Right lobe of liver (tissue), 6 donors: ENCODE measurements around the gene INPP5A. TPM values are rescaled to one million over a fixed set of nuclear protein-coding genes. Genes with fewer than 3 reads are reported as not detected.
A peak's percentile ranks its signal among the peaks of the same experiment; 100 is the strongest.

Experiments
- ATAC-seq, 4 donors: fragments of 200-7000 bp; cut with Tn5 transposase; one replicate each; pipeline ENCODE4 v1.9.1; 2020; ENCODE audit warnings: mild to moderate bottlenecking in 4 of 4, moderate library complexity in 4 of 4
- DNase-seq, 3 donors: peaks; one replicate each; pipeline ENCODE4 v3.0.0-alpha.2; 2020
- H3K27ac ChIP-seq, 3 donors: fragments of 200-600 bp; one replicate each; pipeline ENCODE4 v1.8.0; 2022
- H3K27me3 ChIP-seq, 2 donors: fragments of 200-600 bp; one replicate each; pipeline ENCODE4 v1.8.0; 2022
- H3K36me3 ChIP-seq, 4 donors: fragments of 200-600 bp; sonication (generic) in 1 of 4; one replicate each; pipeline versions ENCODE4 v1.5.1 to v1.8.0; 2017 to 2022; ENCODE audit warnings: control low read depth in 1 of 4
- H3K4me1 ChIP-seq, 4 donors: fragments of 200-600 bp; sonication (generic) in 1 of 4; one replicate each; pipeline versions ENCODE4 v1.5.1 to v1.8.0; 2017 to 2022; ENCODE audit warnings: control low read depth in 1 of 4
- H3K4me3 ChIP-seq, 3 donors: fragments of 200-600 bp; one replicate each; pipeline ENCODE4 v1.8.0; 2022
- H3K9me3 ChIP-seq, 4 donors: fragments of 200-600 bp; sonication (generic) in 1 of 4; one replicate each; pipeline versions ENCODE4 v1.5.1 to v1.8.0; 2017 to 2022; ENCODE audit warnings: control low read depth in 1 of 4
- CTCF ChIP-seq, 4 donors: fragments of 200-600 bp in 3 of 4; fragments of 450-650 bp in 1 of 4; IDR thresholded peaks; one replicate each; pipeline versions ENCODE4 v1.5.1 to v1.8.0; 2016 to 2022; ENCODE audit warnings: antibody characterized with exemption in 4 of 4, mild to moderate bottlenecking in 2 of 4
- POLR2A ChIP-seq: fragments of 450-650 bp; IDR thresholded peaks from one replicate; pipeline ENCODE4 v1.6.1; 2017; ENCODE audit warnings: antibody characterized with exemption, mild to moderate bottlenecking
- WGBS: methylation state at CpG from one replicate; pipeline ENCODE4 v1.1.6; 2018; ENCODE audit warnings: low coverage, low lambda C conversion rate; ENCODE audit not compliant: insufficient coverage; ENCODE audit errors: missing lambda C conversion rate; 5-methylcytosine and 5-hydroxymethylcytosine counted together
- intact Hi-C, 2 donors: fragments of 100-400 bp; cut with DNase I; formaldehyde crosslinking; loops; one replicate each; pipeline versions ENCODE4 v1.11.2 to v1.14.1; 2022
- total RNA-seq, 6 experiments: library from RNA; depleted of rRNA in 2 of 6; stranded (reverse); fragments of >200 nt in 2 of 6; fragmentation: NEBNext Ultra II Directional in 3 of 6; extraction: Animal tissue kit (Norgen Biotek cat#: 25700) in 3 of 6; gene quantifications; one replicate each; pipeline versions ENCODE4 v1.1.0 to v1.2.4, GENCODE V29; 2016 to 2023
- donor health status: DM: no; HTN: yes; CAD: no.
- donor health status: DM: no; HTN: no; CAD: no.
- donor health status: DM: no; HTN: no; CAD: no.
- donor health status: DM: no; HTN: yes; CAD: no.
- donor health status: DM: no; HTN: yes; CAD: no.

The INPP5A gene
- total RNA-seq, 6 experiments from 2014 or later, result 12.5 to 24.6 (median 16.9) TPM

- 73% methylated on average over 3 of the region's 14 CpGs for WGBS
- H3K4me3 ChIP-seq, result no peak overlapping the region
- H3K27me3 ChIP-seq, result no peaks in the 10 kb centered on the region
- TF ChIP-seq POLR2A, result no peak
- TF ChIP-seq CTCF (IDR thresholded peaks at IDR 0.05), result no peak
- intact Hi-C loops, result no loop called here
- H3K36me3 ChIP-seq, result no peaks in the 10 kb centered on the region
- no peak for DNase-seq
- H3K27ac ChIP-seq, result peak overlapping the region; percentile 28 to 93 (median 33)
- ATAC-seq, result no peak
- H3K9me3 ChIP-seq, result no peaks in the 10 kb centered on the region
- H3K4me1 ChIP-seq, result peaks cover 0 to 46% (median 20%) of the 10 kb centered on the region in 4 donors
These were observed 51.4 kb downstream of the INPP5A start for GRCh38 chr10:132589015-132589414.

- Histone ChIP-seq H3K4me1 (peaks cover 0 to 46% (median 20%) of the 10 kb centered on the region in 4 donors), H3K27ac (peak overlapping the region in 2 of 3 donors; percentile 33 to 93), H3K9me3 (no peaks in the 10 kb centered on the region), H3K36me3 (no peaks in the 10 kb centered on the region), H3K4me3 (no peak overlapping the region), H3K27me3 (no peaks in the 10 kb centered on the region)
- TF ChIP-seq CTCF (IDR thresholded peaks at IDR 0.05), result no peak
- no peak for TF ChIP-seq POLR2A
- intact Hi-C loops, result no loop called here
- no peak for ATAC-seq
- WGBS, result no CpG with 5 or more reads among the region's 16 CpGs
- DNase-seq, result no peak
These were observed 52.1 kb downstream of the INPP5A start for GRCh38 chr10:132589681-132590080.

GRCh38 chr10:132590094-132590751, 52.6 kb downstream of the INPP5A start:
- H3K4me1 ChIP-seq, result peaks cover 0 to 46% (median 20%) of the 10 kb centered on the region in 4 donors

GRCh38 chr10:132590752-132591121, 53.1 kb downstream of the INPP5A start:
- TF ChIP-seq POLR2A (no peak), CTCF (IDR thresholded peaks at IDR 0.05) (no peak)
- Histone ChIP-seq H3K36me3 (no peaks in the 10 kb centered on the region), H3K27me3 (no peaks in the 10 kb centered on the region), H3K4me3 (no peak overlapping the region), H3K4me1 (peaks cover 0 to 46% (median 20%) of the 10 kb centered on the region in 4 donors), H3K27ac (peak overlapping the region; percentile 73 to 93 (median 92)), H3K9me3 (no peaks in the 10 kb centered on the region)
- DNase-seq (no peak), ATAC-seq (peak in 3 of 4 donors; percentile 25 to 38 (median 31))
- WGBS, result 67% methylated on average over 6 of the region's 10 CpGs
- intact Hi-C loops, result no loop called here

More at GRCh38 chr10:132590094-132590751, 52.6 kb downstream of the INPP5A start:
- H3K4me3 ChIP-seq, result no peak overlapping the region
- H3K9me3 ChIP-seq, result no peaks in the 10 kb centered on the region
- 97% methylated on average over 7 of the region's 33 CpGs for WGBS
- no peaks in the 10 kb centered on the region for H3K27me3 ChIP-seq
- no peak for ATAC-seq
- peak overlapping the region; percentile 73 to 93 (median 92) for H3K27ac ChIP-seq
- DNase-seq, result no peak
- intact Hi-C loops, result no loop called here
- H3K36me3 ChIP-seq, result no peaks in the 10 kb centered on the region
- no peak for TF ChIP-seq CTCF (IDR thresholded peaks at IDR 0.05)
